ENCODE results near the gene PLEKHA4.

Gene PLEKHA4

GRCh38 chr19:48830088-48830487, 38.3 kb downstream of the PLEKHA4 start:
- no peak for DNase-seq (ENCODE audit: low read depth in 2 of 2)

GRCh38 chr19:48826606-48827020, 41.8 kb downstream of the PLEKHA4 start:
- no peak for DNase-seq (ENCODE audit: low read depth in 2 of 2)

GRCh38 chr19:48822514-48822913, 45.9 kb downstream of the PLEKHA4 start:
- DNase-seq (ENCODE audit: low read depth in 2 of 2): no peak

- DNase-seq (ENCODE audit: low read depth in 2 of 2): no peak
Measured at GRCh38 chr19:48821633-48822032, 46.8 kb downstream of the PLEKHA4 start.

- no peak for DNase-seq (ENCODE audit: low read depth in 2 of 2)
Measured at GRCh38 chr19:48819366-48819816, 49.0 kb downstream of the PLEKHA4 start.

- DNase-seq (ENCODE audit: low read depth in 2 of 2): no peak
Measured at GRCh38 chr19:48818234-48818820, 50.1 kb downstream of the PLEKHA4 start.

- DNase-seq (ENCODE audit: low read depth in 2 of 2): no peak
Measured at GRCh38 chr19:48817585-48818124, 50.8 kb downstream of the PLEKHA4 start.

GRCh38 chr19:48815870-48816501, 52.4 kb downstream of the PLEKHA4 start:
- no peak for DNase-seq (ENCODE audit: low read depth in 2 of 2)

- DNase-seq (ENCODE audit: low read depth in 2 of 2): no peak
Measured at GRCh38 chr19:48814895-48815294, 53.5 kb downstream of the PLEKHA4 start.

- DNase-seq (ENCODE audit: low read depth in 2 of 2): no peak
Measured at GRCh38 chr19:48813123-48813913, 55.1 kb downstream of the PLEKHA4 start.

GRCh38 chr19:48812094-48812929, 56.1 kb downstream of the PLEKHA4 start:
- DNase-seq (ENCODE audit: low read depth in 2 of 2): peak in 1 of 2 donors; percentile 25

GRCh38 chr19:48810151-48810550, 58.3 kb downstream of the PLEKHA4 start:
- DNase-seq (ENCODE audit: low read depth in 2 of 2): no peak

GRCh38 chr19:48807590-48808308, 60.7 kb downstream of the PLEKHA4 start:
- DNase-seq (ENCODE audit: low read depth in 2 of 2): no peak

GRCh38 chr19:48806818-48807589, 61.4 kb downstream of the PLEKHA4 start:
- DNase-seq (ENCODE audit: low read depth in 2 of 2): no peak

GRCh38 chr19:48806518-48806817, 61.9 kb downstream of the PLEKHA4 start:
- DNase-seq (ENCODE audit: low read depth in 2 of 2): no peak

GRCh38 chr19:48805452-48805851, 63.0 kb downstream of the PLEKHA4 start:
- DNase-seq (ENCODE audit: low read depth in 2 of 2): no peak

GRCh38 chr19:48804496-48804895, 63.9 kb downstream of the PLEKHA4 start:
- no peak for DNase-seq (ENCODE audit: low read depth in 2 of 2)

- DNase-seq (ENCODE audit: low read depth in 2 of 2): no peak
Measured at GRCh38 chr19:48802623-48803022, 65.8 kb downstream of the PLEKHA4 start.

GRCh38 chr19:48799358-48800300, 68.8 kb downstream of the PLEKHA4 start:
- no peak for DNase-seq (ENCODE audit: low read depth in 2 of 2)
